GM18507 (cell line): Measurements from ENCODE around the gene MTHFD1.

Experiments
- DNase-seq: peaks from one replicate; pipeline ENCODE4 v3.0.0; 2011; ENCODE audit warnings: low read depth; ENCODE audit not compliant: insufficient read length; ENCODE audit errors: extremely low spot score
- FAIRE-seq: peaks from 2 replicates; lab custom pipeline; 2011; peaks lifted over from hg19 to GRCh38; lab: Jason Lieb, UNC

MTHFD1 gene

GRCh38 chr14:64400829-64401459, 12.8 kb downstream of the MTHFD1 start:
- no peak for DNase-seq
- FAIRE-seq: no peak

- no peak for FAIRE-seq
- no peak for DNase-seq
Observed at GRCh38 chr14:64401949-64402348, 13.8 kb downstream of the MTHFD1 start.

- FAIRE-seq (no peak), DNase-seq (no peak)
Observed at GRCh38 chr14:64405295-64405694, 17.1 kb downstream of the MTHFD1 start.

GRCh38 chr14:64407329-64407728, 19.2 kb downstream of the MTHFD1 start:
- no peak for DNase-seq
- peak; percentile 33 for FAIRE-seq

GRCh38 chr14:64409126-64409920, 21.2 kb downstream of the MTHFD1 start:
- peak; percentile 59 for FAIRE-seq

GRCh38 chr14:64410084-64410774, 22.1 kb downstream of the MTHFD1 start:
- FAIRE-seq: no peak
- DNase-seq: no peak

More at GRCh38 chr14:64409126-64409920, 21.2 kb downstream of the MTHFD1 start:
- no peak for DNase-seq

GRCh38 chr14:64411001-64411400, 22.8 kb downstream of the MTHFD1 start:
- FAIRE-seq (no peak), DNase-seq (no peak)

GRCh38 chr14:64412237-64412636, 24.1 kb downstream of the MTHFD1 start:
- FAIRE-seq: no peak
- DNase-seq: no peak

GRCh38 chr14:64416348-64416932, 28.3 kb downstream of the MTHFD1 start:
- DNase-seq (no peak), FAIRE-seq (no peak)

- no peak for FAIRE-seq
Observed at GRCh38 chr14:64417055-64417770, 29.1 kb downstream of the MTHFD1 start.

GRCh38 chr14:64417771-64418125, 29.6 kb downstream of the MTHFD1 start:
- DNase-seq: no peak
- FAIRE-seq: no peak

More at GRCh38 chr14:64417055-64417770, 29.1 kb downstream of the MTHFD1 start:
- no peak for DNase-seq

- no peak for FAIRE-seq
- DNase-seq: no peak
Observed at GRCh38 chr14:64419003-64419402, 30.9 kb downstream of the MTHFD1 start.

GRCh38 chr14:64421166-64421565, 33.0 kb downstream of the MTHFD1 start:
- FAIRE-seq: no peak
- no peak for DNase-seq

GRCh38 chr14:64422005-64422404, 33.9 kb downstream of the MTHFD1 start:
- DNase-seq (no peak), FAIRE-seq (no peak)

GRCh38 chr14:64422756-64423155, 34.6 kb downstream of the MTHFD1 start:
- FAIRE-seq (peak; percentile 70), DNase-seq (no peak)

GRCh38 chr14:64423987-64424386, 35.8 kb downstream of the MTHFD1 start:
- DNase-seq (no peak), FAIRE-seq (no peak)

GRCh38 chr14:64434528-64434927, 46.4 kb downstream of the MTHFD1 start:
- FAIRE-seq (no peak), DNase-seq (no peak)

- DNase-seq (no peak), FAIRE-seq (no peak)
Observed at GRCh38 chr14:64438181-64438841, 50.2 kb downstream of the MTHFD1 start.

GRCh38 chr14:64439141-64439540, 51.0 kb downstream of the MTHFD1 start:
- FAIRE-seq: no peak
- no peak for DNase-seq
